ENCODE results near the gene FBLN7.

FBLN7 gene

DNA sequence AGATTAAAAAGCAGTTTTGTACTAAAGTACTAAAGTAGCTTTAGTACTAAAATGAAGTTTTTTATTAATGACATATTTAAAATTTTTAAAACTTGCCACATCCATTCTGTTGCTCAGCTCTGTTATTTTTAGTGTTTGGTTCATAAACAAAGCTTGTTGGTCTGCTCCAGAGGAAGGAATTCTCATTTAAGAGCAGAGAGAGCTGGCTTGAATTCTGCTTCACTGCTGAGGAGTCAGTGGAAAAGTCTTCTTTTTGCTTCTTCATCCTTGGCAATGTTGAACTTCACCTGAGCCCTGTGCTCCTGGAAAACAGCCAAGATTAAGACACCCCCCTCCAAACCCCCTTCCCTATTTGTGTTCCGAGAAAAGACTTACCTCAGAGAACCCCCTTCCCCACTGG, 42.5 kb upstream of the FBLN7 start:
- TF ChIP-seq FOXP2 (optimal IDR thresholded peaks at IDR 0.05; ENCODE audit: borderline replicate concordance, extremely low read depth, extremely low read length, insufficient read depth): no peak
- no peak for TF ChIP-seq POLR2AphosphoS5 (IDR thresholded peaks at IDR 0.05; ENCODE audit: low read depth, low read length)
- TF ChIP-seq SIN3A (IDR thresholded peaks at IDR 0.05; ENCODE audit: borderline replicate concordance, insufficient read depth, low read length): no peak
- TF ChIP-seq, protein P1, sequence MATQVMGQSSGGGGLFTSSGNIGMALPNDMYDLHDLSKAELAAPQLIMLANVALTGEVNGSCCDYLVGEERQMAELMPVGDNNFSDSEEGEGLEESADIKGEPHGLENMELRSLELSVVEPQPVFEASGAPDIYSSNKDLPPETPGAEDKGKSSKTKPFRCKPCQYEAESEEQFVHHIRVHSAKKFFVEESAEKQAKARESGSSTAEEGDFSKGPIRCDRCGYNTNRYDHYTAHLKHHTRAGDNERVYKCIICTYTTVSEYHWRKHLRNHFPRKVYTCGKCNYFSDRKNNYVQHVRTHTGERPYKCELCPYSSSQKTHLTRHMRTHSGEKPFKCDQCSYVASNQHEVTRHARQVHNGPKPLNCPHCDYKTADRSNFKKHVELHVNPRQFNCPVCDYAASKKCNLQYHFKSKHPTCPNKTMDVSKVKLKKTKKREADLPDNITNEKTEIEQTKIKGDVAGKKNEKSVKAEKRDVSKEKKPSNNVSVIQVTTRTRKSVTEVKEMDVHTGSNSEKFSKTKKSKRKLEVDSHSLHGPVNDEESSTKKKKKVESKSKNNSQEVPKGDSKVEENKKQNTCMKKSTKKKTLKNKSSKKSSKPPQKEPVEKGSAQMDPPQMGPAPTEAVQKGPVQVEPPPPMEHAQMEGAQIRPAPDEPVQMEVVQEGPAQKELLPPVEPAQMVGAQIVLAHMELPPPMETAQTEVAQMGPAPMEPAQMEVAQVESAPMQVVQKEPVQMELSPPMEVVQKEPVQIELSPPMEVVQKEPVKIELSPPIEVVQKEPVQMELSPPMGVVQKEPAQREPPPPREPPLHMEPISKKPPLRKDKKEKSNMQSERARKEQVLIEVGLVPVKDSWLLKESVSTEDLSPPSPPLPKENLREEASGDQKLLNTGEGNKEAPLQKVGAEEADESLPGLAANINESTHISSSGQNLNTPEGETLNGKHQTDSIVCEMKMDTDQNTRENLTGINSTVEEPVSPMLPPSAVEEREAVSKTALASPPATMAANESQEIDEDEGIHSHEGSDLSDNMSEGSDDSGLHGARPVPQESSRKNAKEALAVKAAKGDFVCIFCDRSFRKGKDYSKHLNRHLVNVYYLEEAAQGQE (IDR thresholded peaks at IDR 0.05; ENCODE audit: insufficient read depth in 1 of 2, low read depth in 2 of 2, low read length in 2 of 2): no peak
- TF ChIP-seq TAF1 (IDR thresholded peaks at IDR 0.05; ENCODE audit: borderline replicate concordance, insufficient read depth, low read length): no peak

DNA sequence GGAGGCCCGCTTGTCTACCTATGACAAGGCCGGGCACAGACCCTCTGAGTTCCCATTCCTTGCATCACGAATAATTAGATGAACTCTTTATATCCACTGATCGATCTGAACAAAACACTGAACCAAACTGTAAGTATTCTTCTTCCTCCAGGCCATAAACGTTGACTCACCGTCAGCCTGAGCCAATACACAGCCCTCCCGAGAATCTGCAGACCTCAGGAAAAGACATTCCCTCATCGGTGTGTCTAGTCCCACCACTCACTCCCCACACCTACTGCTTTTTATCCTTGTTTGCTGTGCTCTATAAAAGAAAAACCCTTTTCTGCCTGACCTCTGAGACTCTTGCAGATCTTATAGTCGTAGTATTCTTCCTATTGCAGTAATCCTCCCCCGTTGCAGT, 42.1 kb upstream of the FBLN7 start:
- TF ChIP-seq POLR2AphosphoS5 (IDR thresholded peaks at IDR 0.05; ENCODE audit: low read depth, low read length): no peak

DNA sequence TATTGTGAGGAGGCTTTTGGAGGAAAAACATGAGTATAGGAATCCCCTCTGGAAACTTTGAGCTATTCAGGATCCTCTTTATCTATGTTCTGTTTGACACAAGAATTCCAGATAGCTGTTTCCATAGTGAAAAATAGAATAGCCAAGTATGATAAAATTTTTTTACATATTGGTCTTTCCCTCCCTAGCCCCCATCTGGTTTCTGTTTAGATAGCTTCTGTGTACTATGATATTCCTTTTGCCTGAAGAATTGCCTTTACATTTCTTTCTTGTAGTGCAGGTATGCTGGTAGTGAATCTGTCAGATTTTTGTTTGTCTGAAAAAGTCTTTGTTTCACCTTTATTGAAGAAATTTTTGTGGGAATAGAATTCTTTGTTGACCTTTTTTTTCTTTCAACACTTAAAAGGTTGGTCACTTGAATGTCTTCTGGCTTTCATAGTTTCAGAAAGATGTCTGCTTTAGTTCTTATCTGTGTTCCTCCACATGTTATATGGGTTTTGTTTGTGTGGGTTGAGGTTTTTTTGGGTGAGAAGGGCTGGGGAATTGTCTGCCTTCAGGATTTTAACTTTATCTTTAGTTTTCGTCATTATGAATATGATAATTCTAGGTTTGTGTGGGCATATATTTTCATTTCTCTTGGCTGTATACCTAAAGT, 29.9 kb upstream of the FBLN7 start:
- TF ChIP-seq, protein P1 (IDR thresholded peaks at IDR 0.05; ENCODE audit: insufficient read depth in 1 of 2, low read depth in 2 of 2, low read length in 2 of 2): no peak
- no peak for TF ChIP-seq TAF1 (IDR thresholded peaks at IDR 0.05; ENCODE audit: borderline replicate concordance, insufficient read depth, low read length)
- no peak for TF ChIP-seq SIN3A (IDR thresholded peaks at IDR 0.05; ENCODE audit: borderline replicate concordance, insufficient read depth, low read length)
- TF ChIP-seq POLR2AphosphoS5 (IDR thresholded peaks at IDR 0.05; ENCODE audit: low read depth, low read length): no peak

DNA sequence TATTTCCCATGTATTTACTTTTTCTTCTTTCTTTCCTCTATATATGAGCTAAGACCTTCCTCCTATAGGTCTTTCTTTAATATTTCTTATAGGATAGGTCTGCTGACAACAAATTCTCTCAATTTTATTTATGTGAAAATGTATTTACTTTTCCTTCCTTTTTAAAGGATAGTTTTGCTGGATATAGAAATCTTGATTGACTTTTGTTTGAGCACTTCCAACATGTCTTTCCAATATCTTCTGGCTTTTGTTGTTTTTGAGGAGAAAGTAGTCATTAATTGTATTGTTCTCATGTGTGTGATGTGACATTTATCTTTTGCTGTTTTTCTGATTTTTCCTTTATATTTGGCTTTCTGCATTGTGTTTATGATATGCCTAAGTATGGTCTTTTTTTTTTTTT, 28.9 kb upstream of the FBLN7 start:
- TF ChIP-seq SIN3A (IDR thresholded peaks at IDR 0.05; ENCODE audit: borderline replicate concordance, insufficient read depth, low read length): no peak
- no peak for TF ChIP-seq POLR2AphosphoS5 (IDR thresholded peaks at IDR 0.05; ENCODE audit: low read depth, low read length)
- TF ChIP-seq, protein P1 (IDR thresholded peaks at IDR 0.05; ENCODE audit: insufficient read depth in 1 of 2, low read depth in 2 of 2, low read length in 2 of 2): no peak
- no peak for TF ChIP-seq FOXP2 (optimal IDR thresholded peaks at IDR 0.05; ENCODE audit: borderline replicate concordance, extremely low read depth, extremely low read length, insufficient read depth)
- no peak for TF ChIP-seq TAF1 (IDR thresholded peaks at IDR 0.05; ENCODE audit: borderline replicate concordance, insufficient read depth, low read length)

DNA sequence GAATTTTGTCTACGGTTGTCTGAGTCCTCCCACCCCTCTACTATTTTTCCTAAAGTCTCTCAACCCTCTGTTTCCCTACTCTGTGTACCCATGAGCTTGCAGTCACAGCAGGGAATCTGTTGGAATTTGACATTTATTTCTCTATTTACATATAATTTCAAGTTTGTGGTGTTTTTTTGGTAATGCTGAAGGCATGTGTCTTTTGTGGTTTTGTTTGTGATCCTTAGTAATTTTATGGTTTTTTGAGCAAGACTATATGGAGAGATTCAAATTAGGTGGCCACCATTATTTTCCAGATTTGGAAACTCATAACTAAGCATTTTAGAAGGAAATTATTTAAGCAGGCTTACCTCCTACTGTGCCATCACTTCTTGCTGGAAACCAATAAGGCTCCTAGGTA, 27.2 kb upstream of the FBLN7 start:
- TF ChIP-seq POLR2AphosphoS5 (IDR thresholded peaks at IDR 0.05; ENCODE audit: low read depth, low read length) (no peak), TAF1 (IDR thresholded peaks at IDR 0.05; ENCODE audit: borderline replicate concordance, insufficient read depth, low read length) (no peak), FOXP2 (optimal IDR thresholded peaks at IDR 0.05; ENCODE audit: borderline replicate concordance, extremely low read depth, extremely low read length, insufficient read depth) (no peak), SIN3A (IDR thresholded peaks at IDR 0.05; ENCODE audit: borderline replicate concordance, insufficient read depth, low read length) (no peak)
- TF ChIP-seq, protein P1 (IDR thresholded peaks at IDR 0.05; ENCODE audit: insufficient read depth in 1 of 2, low read depth in 2 of 2, low read length in 2 of 2): no peak
